ENCODE results near the gene TINAGL1. TPM values are rescaled to one million over a fixed set of nuclear protein-coding genes. Genes with fewer than 3 reads are reported as not detected.

The TINAGL1 gene
- total and polyA plus RNA-seq, 2 of the 13 experiments (the other 11 are each of a cell fraction or from before 2014, with no cell fraction given): 24.7 to 76.8 TPM

DNA sequence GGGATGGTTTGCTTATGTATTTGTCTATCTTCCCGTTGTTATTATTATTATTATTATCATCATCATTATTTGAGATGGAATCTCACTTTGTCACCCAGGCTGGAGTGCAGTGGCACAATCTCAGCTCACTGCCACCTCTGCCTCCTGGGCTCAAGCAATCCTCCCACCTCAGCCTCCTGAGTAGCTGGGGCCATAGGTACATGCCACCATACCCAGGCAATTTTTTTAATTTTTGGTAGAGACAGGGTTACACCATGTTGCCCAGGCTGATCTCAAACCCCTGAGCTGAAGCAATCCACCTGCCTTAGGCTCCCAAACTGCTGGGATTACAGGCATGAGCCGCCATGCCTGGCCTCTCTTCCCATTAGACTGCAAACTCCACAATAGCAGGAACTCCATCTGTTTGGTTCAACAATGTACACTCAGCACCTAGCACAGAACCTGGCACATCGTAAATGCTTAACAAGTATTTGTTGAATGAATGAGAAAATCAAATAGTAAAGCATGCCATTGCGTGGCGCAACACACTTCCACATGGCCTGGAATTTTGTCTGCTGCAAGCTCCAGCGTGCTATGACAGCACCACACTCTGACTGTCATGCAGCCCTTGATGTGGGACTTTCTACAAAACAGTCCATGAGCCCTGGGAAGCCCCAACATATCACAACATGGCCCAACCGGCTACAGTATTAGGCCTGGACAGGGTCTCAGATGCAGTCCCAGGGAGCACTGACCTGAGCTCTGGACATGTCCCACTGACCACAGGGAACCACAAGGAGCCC is 3.8 kb upstream of the TINAGL1 start:
- ChIA-PET POLR2A (interaction anchor here (0.8 to 1.3 kb wide), 3 partner anchors 12 to 131 kb away, joined by 3 read pairs; partner anchors contain the start of gene COL16A1), CTCF (ENCODE audit: low intra/inter-chr PET ratio, low total read pairs) (interaction anchor here (0.8 kb wide), 1 partner anchor 9 kb away, joined by 3 read pairs; no protein-coding TSS in a partner anchor)
- FAIRE-seq: peak; percentile 85
- peak overlapping the region; percentile 37 for H3K9ac ChIP-seq (ENCODE audit: insufficient read depth, low read depth, low read length)
- ATAC-seq: peak; percentile 36
- peaks cover 11% of the 10 kb centered on the region for H3K79me2 ChIP-seq (ENCODE audit: insufficient read depth, low read length)
- in situ Hi-C loops (cut with HindIII; ENCODE audit: extremely low pct_ligation_motif_present, low pct_unique_long_range_greater_than_20kb): no loop called here
- H3K27ac ChIP-seq (ENCODE audit: extremely low read length, insufficient read depth, low read length): peak overlapping the region; percentile 31
- H3K4me2 ChIP-seq (ENCODE audit: low read depth, low read length): peak overlapping the region; percentile 43
- DNase-seq (ENCODE audit: low spot score): peak; percentile 84
- BruUV-seq (replicated peaks): no TSS peak
- no peaks in the 10 kb centered on the region for H3K9me3 ChIP-seq (ENCODE audit: low read length)
- peak overlapping the region in 1 of 3 experiments; percentile 46; a peak in 2 of 6 replicates for H3K4me3 ChIP-seq (replicated peaks in 1 of 3; ENCODE audit: insufficient read depth in 1 of 3, low read depth in 2 of 3, low read length in 3 of 3)
- H3K27me3 ChIP-seq (ENCODE audit: control insufficient read depth in 1 of 2, insufficient read depth in 2 of 2, low read length in 2 of 2): no peaks in the 10 kb centered on the region; a peak in 1 of 5 replicates
- 48% methylated on average over 3 of the region's 7 CpGs for WGBS (ENCODE audit: low lambda C conversion rate)
- H2AFZ ChIP-seq (ENCODE audit: low read length): no peak overlapping the region
- H3K36me3 ChIP-seq (replicated peaks in 1 of 2; ENCODE audit: control insufficient read depth in 1 of 2, insufficient read depth in 2 of 2, low read length in 2 of 2): no peaks in the 10 kb centered on the region
- no peaks in the 10 kb centered on the region for H4K20me1 ChIP-seq (ENCODE audit: insufficient read depth, low read length)
- intact Hi-C loops (cut with micrococcal nuclease; ENCODE audit: unreplicated experiment): no loop called here
- H3K4me1 ChIP-seq (ENCODE audit: insufficient read depth, low read length): peaks cover 71% of the 10 kb centered on the region
- TF ChIP-seq BORCS8-MEF2B (CRISPR knock-in tag; IDR thresholded peaks at IDR 0.05) (no peak), AKAP8 (CRISPR knock-in tag; IDR thresholded peaks at IDR 0.05) (no peak), ZNF234 (CRISPR knock-in tag; conservative IDR thresholded peaks at IDR 0.05) (no peak), CBX5 (CRISPR knock-in tag; IDR thresholded peaks at IDR 0.05; ENCODE audit: borderline replicate concordance) (peak; percentile 66; the same call in 1 of the 2 replicates), ZNF367 (CRISPR knock-in tag; IDR thresholded peaks at IDR 0.05; ENCODE audit: borderline replicate concordance) (no peak), ZNF841 (CRISPR knock-in tag; IDR thresholded peaks at IDR 0.05; ENCODE audit: borderline replicate concordance) (no peak), GTF3A (CRISPR knock-in tag; conservative IDR thresholded peaks at IDR 0.05) (no peak), NCOA5 (CRISPR knock-in tag; IDR thresholded peaks at IDR 0.05) (no peak), HNRNPUL1 (IDR thresholded peaks at IDR 0.05; ENCODE audit: low read depth, low read length) (no peak), ZNF614 (CRISPR knock-in tag; IDR thresholded peaks at IDR 0.05; ENCODE audit: borderline replicate concordance) (peak; percentile 77; the same call in 1 of the 2 replicates), ASH2L (IDR thresholded peaks at IDR 0.05; ENCODE audit: insufficient read length, low read depth, low read length) (no peak), CREB1 (IDR thresholded peaks at IDR 0.05) (no peak), CREB1 (CRISPR knock-in tag; IDR thresholded peaks at IDR 0.05) (0 out of 2 replicates have a peak, but pooled peaks have one; percentile 16), NR2F2 (IDR thresholded peaks at IDR 0.05; ENCODE audit: borderline replicate concordance, low read depth) (no peak), IKZF1 (IDR thresholded peaks at IDR 0.05) (no peak), SMARCC2 (IDR thresholded peaks at IDR 0.05) (no peak), KLF9 (CRISPR knock-in tag; IDR thresholded peaks at IDR 0.05; ENCODE audit: low read depth) (no peak), HMGA1 (CRISPR knock-in tag; conservative IDR thresholded peaks at IDR 0.05) (no peak), ZNF589 (CRISPR knock-in tag; conservative IDR thresholded peaks at IDR 0.05) (no peak)
- TF ChIP-seq, protein P1, sequence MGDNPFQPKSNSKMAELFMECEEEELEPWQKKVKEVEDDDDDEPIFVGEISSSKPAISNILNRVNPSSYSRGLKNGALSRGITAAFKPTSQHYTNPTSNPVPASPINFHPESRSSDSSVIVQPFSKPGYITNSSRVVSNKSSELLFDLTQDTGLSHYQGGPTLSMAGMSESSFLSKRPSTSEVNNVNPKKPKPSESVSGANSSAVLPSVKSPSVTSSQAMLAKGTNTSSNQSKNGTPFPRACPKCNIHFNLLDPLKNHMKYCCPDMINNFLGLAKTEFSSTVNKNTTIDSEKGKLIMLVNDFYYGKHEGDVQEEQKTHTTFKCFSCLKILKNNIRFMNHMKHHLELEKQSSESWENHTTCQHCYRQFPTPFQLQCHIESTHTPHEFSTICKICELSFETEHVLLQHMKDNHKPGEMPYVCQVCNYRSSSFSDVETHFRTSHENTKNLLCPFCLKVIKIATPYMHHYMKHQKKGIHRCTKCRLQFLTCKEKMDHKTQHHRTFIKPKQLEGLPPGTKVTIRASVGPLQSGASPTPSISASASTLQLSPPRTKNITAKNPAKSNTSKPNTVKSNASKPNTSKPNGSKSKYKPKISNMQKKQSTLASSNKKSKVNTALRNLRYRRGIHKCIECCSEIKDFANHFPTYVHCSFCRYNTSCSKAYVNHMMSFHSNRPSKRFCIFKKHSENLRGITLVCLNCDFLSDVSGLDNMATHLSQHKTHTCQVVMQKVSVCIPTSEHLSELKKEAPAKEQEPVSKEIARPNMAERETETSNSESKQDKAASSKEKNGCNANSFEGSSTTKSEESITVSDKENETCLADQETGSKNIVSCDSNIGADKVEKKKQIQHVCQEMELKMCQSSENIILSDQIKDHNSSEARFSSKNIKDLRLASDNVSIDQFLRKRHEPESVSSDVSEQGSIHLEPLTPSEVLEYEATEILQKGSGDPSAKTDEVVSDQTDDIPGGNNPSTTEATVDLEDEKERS (CRISPR knock-in tag; IDR thresholded peaks at IDR 0.05): no peak
- TF ChIP-seq, protein P2, sequence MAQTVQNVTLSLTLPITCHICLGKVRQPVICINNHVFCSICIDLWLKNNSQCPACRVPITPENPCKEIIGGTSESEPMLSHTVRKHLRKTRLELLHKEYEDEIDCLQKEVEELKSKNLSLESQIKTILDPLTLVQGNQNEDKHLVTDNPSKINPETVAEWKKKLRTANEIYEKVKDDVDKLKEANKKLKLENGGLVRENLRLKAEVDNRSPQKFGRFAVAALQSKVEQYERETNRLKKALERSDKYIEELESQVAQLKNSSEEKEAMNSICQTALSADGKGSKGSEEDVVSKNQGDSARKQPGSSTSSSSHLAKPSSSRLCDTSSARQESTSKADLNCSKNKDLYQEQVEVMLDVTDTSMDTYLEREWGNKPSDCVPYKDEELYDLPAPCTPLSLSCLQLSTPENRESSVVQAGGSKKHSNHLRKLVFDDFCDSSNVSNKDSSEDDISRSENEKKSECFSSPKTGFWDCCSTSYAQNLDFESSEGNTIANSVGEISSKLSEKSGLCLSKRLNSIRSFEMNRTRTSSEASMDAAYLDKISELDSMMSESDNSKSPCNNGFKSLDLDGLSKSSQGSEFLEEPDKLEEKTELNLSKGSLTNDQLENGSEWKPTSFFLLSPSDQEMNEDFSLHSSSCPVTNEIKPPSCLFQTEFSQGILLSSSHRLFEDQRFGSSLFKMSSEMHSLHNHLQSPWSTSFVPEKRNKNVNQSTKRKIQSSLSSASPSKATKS (CRISPR knock-in tag; IDR thresholded peaks at IDR 0.05): no peak

Data from HepG2 (cell line).